ENCODE measurements around the gene CEL.
"Not testable (repeated sequence)": the region's sequence is repeated elsewhere in the genome, so short reads cannot be mapped to it uniquely, and the experiment has no call there.

The CEL gene

DNA sequence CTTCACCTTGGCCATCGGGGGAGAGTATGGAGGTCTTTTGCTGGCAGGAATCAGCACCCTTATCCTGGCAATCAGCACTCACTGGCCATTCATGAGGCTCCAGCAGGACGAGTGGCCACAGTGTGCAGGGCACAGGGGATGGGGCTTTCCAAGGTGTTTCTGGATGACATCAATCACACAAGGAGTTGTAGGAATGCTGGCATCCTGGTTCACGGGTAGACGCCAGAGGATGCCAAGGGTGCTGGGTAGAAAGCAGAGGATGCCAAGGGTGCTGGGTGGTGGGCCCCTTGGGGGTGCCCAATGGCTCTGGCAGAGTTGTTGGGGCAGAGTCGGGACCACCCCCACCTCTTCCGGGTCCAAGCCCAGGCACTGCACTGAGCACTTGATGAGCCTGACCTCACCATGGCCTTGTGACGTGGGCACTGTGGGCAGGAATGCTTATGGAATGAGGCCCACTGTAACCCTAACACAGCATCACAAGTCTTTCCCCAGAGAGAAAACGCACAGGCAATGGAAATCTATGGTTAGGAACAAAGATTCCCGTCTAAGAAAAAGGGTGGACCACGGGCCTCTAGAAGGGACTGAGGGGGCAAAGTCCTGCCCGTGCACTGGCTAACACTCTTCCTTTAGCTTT lies 29.1 kb downstream of the CEL start:
- H3K36me3 ChIP-seq (replicated peaks; ENCODE audit: low read depth, low read length): peaks cover 5% of the 10 kb centered on the region
- TF ChIP-seq EZH2phosphoT487 (IDR thresholded peaks at IDR 0.05; ENCODE audit: low read depth): no peak
- TF ChIP-seq, protein P1, sequence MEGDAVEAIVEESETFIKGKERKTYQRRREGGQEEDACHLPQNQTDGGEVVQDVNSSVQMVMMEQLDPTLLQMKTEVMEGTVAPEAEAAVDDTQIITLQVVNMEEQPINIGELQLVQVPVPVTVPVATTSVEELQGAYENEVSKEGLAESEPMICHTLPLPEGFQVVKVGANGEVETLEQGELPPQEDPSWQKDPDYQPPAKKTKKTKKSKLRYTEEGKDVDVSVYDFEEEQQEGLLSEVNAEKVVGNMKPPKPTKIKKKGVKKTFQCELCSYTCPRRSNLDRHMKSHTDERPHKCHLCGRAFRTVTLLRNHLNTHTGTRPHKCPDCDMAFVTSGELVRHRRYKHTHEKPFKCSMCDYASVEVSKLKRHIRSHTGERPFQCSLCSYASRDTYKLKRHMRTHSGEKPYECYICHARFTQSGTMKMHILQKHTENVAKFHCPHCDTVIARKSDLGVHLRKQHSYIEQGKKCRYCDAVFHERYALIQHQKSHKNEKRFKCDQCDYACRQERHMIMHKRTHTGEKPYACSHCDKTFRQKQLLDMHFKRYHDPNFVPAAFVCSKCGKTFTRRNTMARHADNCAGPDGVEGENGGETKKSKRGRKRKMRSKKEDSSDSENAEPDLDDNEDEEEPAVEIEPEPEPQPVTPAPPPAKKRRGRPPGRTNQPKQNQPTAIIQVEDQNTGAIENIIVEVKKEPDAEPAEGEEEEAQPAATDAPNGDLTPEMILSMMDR (IDR thresholded peaks at IDR 0.05; ENCODE audit: low read depth, low read length): no peak
- no peak overlapping the region for H3K4me3 ChIP-seq (ENCODE audit: low read length)
- H3K4me2 ChIP-seq (ENCODE audit: low read length): no peak overlapping the region
- H3K27ac ChIP-seq (ENCODE audit: low read length): no peak overlapping the region
- H3K9ac ChIP-seq (ENCODE audit: low read length): no peak overlapping the region
- no peak overlapping the region for H2AFZ ChIP-seq (ENCODE audit: low read depth, low read length)
- no peaks in the 10 kb centered on the region for H3K4me1 ChIP-seq (ENCODE audit: low read length)
- H3K27me3 ChIP-seq (ENCODE audit: low read depth, low read length): no peaks in the 10 kb centered on the region
- 0 out of 2 replicates have a peak, but pooled peaks cover 1% of the 10 kb centered on the region for H3K9me3 ChIP-seq (ENCODE audit: insufficient read depth, low read length)
- H4K20me1 ChIP-seq (ENCODE audit: insufficient read depth, low read length): no peaks in the 10 kb centered on the region
- no peaks in the 10 kb centered on the region for H3K79me2 ChIP-seq (ENCODE audit: low read length)

DNA sequence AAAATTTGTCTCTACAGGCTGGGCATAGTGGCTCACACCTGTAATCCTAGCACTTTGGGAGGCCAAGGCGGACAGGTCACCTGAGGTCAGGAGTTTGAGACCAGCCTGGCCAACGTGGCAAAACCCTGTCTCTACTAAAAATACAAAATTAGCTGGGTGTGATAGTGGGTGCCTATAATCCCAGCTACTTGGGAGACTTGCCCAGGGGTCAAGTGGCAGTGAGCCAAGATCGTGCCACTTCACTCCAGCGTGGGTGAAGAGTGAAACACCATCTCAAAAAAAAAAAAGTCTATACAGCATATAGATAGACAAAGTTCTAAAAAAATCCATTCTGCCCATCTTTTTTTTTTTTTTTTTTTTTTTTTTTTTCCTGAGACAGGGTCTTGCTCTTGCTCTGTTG lies 32.6 kb downstream of the CEL start:
- not testable (repeated sequence) for H3K27me3 ChIP-seq (ENCODE audit: low read depth, low read length); H3K79me2 ChIP-seq (ENCODE audit: low read length); H3K4me1 ChIP-seq (ENCODE audit: low read length); H2AFZ ChIP-seq (ENCODE audit: low read depth, low read length); H4K20me1 ChIP-seq (ENCODE audit: insufficient read depth, low read length); H3K4me3 ChIP-seq (ENCODE audit: low read length); H3K27ac ChIP-seq (ENCODE audit: low read length); H3K4me2 ChIP-seq (ENCODE audit: low read length); H3K9ac ChIP-seq (ENCODE audit: low read length)
- Histone ChIP-seq H3K9me3 (ENCODE audit: insufficient read depth, low read length) (peaks cover 11% of the 10 kb centered on the region; the same call in 1 of the 2 replicates), H3K36me3 (replicated peaks; ENCODE audit: low read depth, low read length) (peaks cover 37% of the 10 kb centered on the region)

DNA sequence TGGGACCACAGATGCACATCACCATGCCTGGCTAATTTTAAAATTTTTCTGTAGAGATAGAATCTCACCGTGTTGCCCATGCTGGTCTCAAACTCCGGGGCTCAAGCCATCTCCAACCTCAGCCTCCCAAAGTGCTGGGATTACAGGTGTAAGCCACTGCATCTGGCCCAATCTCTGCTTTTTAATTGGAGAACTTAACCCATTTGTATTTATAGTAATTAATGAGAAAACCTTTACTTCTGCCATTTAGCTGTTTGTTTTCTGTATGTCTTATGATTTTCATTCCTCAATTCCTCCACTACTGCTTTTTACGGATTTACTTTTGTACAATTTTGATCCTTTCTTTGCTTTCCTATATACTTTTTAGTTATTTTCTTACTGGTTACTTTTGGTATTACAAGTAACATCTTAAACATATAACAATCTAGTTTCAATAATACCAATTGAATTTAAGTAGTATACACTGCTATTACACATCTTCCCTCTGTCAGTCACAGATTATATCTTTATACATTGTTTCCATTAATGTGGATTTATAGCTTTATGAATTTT lies 33.1 kb downstream of the CEL start:
- H3K4me3 ChIP-seq (ENCODE audit: low read length): no peak overlapping the region

GRCh38 chr9:133098104-133098754 lies 36.4 kb downstream of the CEL start:
- Histone ChIP-seq H3K27ac (ENCODE audit: low read length) (no peak overlapping the region), H4K20me1 (ENCODE audit: insufficient read depth, low read length) (no peaks in the 10 kb centered on the region), H3K27me3 (ENCODE audit: low read depth, low read length) (no peaks in the 10 kb centered on the region), H3K79me2 (ENCODE audit: low read length) (no peaks in the 10 kb centered on the region), H3K9me3 (ENCODE audit: insufficient read depth, low read length) (peaks cover 11% of the 10 kb centered on the region; the same call in 1 of the 2 replicates), H3K9ac (ENCODE audit: low read length) (no peak overlapping the region), H3K4me1 (ENCODE audit: low read length) (no peaks in the 10 kb centered on the region), H3K4me2 (ENCODE audit: low read length) (no peak overlapping the region), H3K4me3 (ENCODE audit: low read length) (no peak overlapping the region), H2AFZ (ENCODE audit: low read depth, low read length) (no peak overlapping the region), H3K36me3 (replicated peaks; ENCODE audit: low read depth, low read length) (peaks cover 53% of the 10 kb centered on the region)
- TF ChIP-seq, protein P1 (IDR thresholded peaks at IDR 0.05; ENCODE audit: low read depth, low read length): no peak
- TF ChIP-seq EZH2phosphoT487 (IDR thresholded peaks at IDR 0.05; ENCODE audit: low read depth): no peak

More for the DNA sequence above, 33.1 kb downstream of the CEL start:
- no peaks in the 10 kb centered on the region for H4K20me1 ChIP-seq (ENCODE audit: insufficient read depth, low read length)
- H3K79me2 ChIP-seq (ENCODE audit: low read length): no peaks in the 10 kb centered on the region
- TF ChIP-seq, protein P1 (IDR thresholded peaks at IDR 0.05; ENCODE audit: low read depth, low read length): no peak
- no peak for TF ChIP-seq EZH2phosphoT487 (IDR thresholded peaks at IDR 0.05; ENCODE audit: low read depth)
- peaks cover 11% of the 10 kb centered on the region; the same call in 1 of the 2 replicates for H3K9me3 ChIP-seq (ENCODE audit: insufficient read depth, low read length)
- no peaks in the 10 kb centered on the region for H3K4me1 ChIP-seq (ENCODE audit: low read length)
- no peaks in the 10 kb centered on the region for H3K27me3 ChIP-seq (ENCODE audit: low read depth, low read length)
- no peak overlapping the region for H3K27ac ChIP-seq (ENCODE audit: low read length)
- H2AFZ ChIP-seq (ENCODE audit: low read depth, low read length): no peak overlapping the region
- no peak overlapping the region for H3K9ac ChIP-seq (ENCODE audit: low read length)
- no peak overlapping the region for H3K4me2 ChIP-seq (ENCODE audit: low read length)
- H3K36me3 ChIP-seq (replicated peaks; ENCODE audit: low read depth, low read length): peaks cover 40% of the 10 kb centered on the region
